ENCODE results near the gene GORASP2. TPM values are rescaled to one million over a fixed set of nuclear protein-coding genes. Genes with fewer than 3 reads are reported as not detected.
A peak's percentile ranks its signal among the peaks of the same experiment; 100 is the strongest.

Gene GORASP2
- total and polyA plus RNA-seq, 3 donors from 2014 or later, result 67.2 to 119 (median 67.3) TPM

- H3K4me3 ChIP-seq, result no peak overlapping the region
- H3K27me3 ChIP-seq, result no peaks in the 10 kb centered on the region
- no peaks in the 10 kb centered on the region for H3K9me3 ChIP-seq
- intact Hi-C loops (cut with DNase I; ENCODE audit: low total_unique reads), result loop anchor here (5.0 to 10.0 kb wide), 2 partner anchors 185 to 442 kb away; no protein-coding TSS in a partner anchor
- no peak overlapping the region for H3K27ac ChIP-seq
- 54 to 57% methylated on average over 10 of the region's 10 CpGs for WGBS, 2 donors
- no peak for DNase-seq
- no peaks in the 10 kb centered on the region for H3K36me3 ChIP-seq (ENCODE audit: low read depth, missing control alignments)
- TF ChIP-seq POLR2A (IDR thresholded peaks at IDR 0.05) (no peak), CTCF (IDR thresholded peaks at IDR 0.05) (no peak)
- H3K4me1 ChIP-seq, result peaks cover 10% of the 10 kb centered on the region
Measured at GRCh38 chr2:170969872-170970496, 40.9 kb downstream of the GORASP2 start.

GRCh38 chr2:170971071-170971470 is 42.0 kb downstream of the GORASP2 start:
- no peak for DNase-seq

GRCh38 chr2:170972296-170973224 is 43.5 kb downstream of the GORASP2 start:
- no peak overlapping the region for H3K4me3 ChIP-seq
- no peak overlapping the region for H3K27ac ChIP-seq
- 53 to 58% methylated on average over 16 to 20 of the region's 20 CpGs for WGBS, 2 donors
- no peak for DNase-seq
- H3K9me3 ChIP-seq, result no peaks in the 10 kb centered on the region
- no peaks in the 10 kb centered on the region for H3K27me3 ChIP-seq
- TF ChIP-seq CTCF (IDR thresholded peaks at IDR 0.05) (no peak), POLR2A (IDR thresholded peaks at IDR 0.05) (no peak)
- intact Hi-C loops (cut with DNase I; ENCODE audit: low total_unique reads), result loop anchor here (5.0 to 10.0 kb wide), 2 partner anchors 182 to 440 kb away; no protein-coding TSS in a partner anchor
- no peaks in the 10 kb centered on the region for H3K36me3 ChIP-seq (ENCODE audit: low read depth, missing control alignments)
- H3K4me1 ChIP-seq, result peaks cover 10% of the 10 kb centered on the region

More at GRCh38 chr2:170971071-170971470, 42.0 kb downstream of the GORASP2 start:
- TF ChIP-seq POLR2A (IDR thresholded peaks at IDR 0.05), result no peak
- no peak for TF ChIP-seq CTCF (IDR thresholded peaks at IDR 0.05)
- Histone ChIP-seq H3K4me1 (peaks cover 10% of the 10 kb centered on the region), H3K4me3 (no peak overlapping the region), H3K27ac (no peak overlapping the region), H3K9me3 (no peaks in the 10 kb centered on the region), H3K36me3 (ENCODE audit: low read depth, missing control alignments) (no peaks in the 10 kb centered on the region), H3K27me3 (no peaks in the 10 kb centered on the region)
- WGBS, 2 donors, result 90 to 92% methylated on average over 3 of the region's 3 CpGs
- intact Hi-C loops (cut with DNase I; ENCODE audit: low total_unique reads), result loop anchor here (5.0 to 10.0 kb wide), 2 partner anchors 184 to 441 kb away; no protein-coding TSS in a partner anchor

GRCh38 chr2:170973225-170973491 is 44.1 kb downstream of the GORASP2 start:
- H3K9me3 ChIP-seq, result no peaks in the 10 kb centered on the region
- intact Hi-C loops (cut with DNase I; ENCODE audit: low total_unique reads), result loop anchor here (5.0 to 10.0 kb wide), 2 partner anchors 182 to 439 kb away; no protein-coding TSS in a partner anchor
- DNase-seq, result no peak
- 2 to 3% methylated on average over 10 to 12 of the region's 12 CpGs for WGBS, 2 donors
- H3K27ac ChIP-seq, result no peak overlapping the region
- H3K4me3 ChIP-seq, result peak overlapping the region; percentile 77 to 87
- TF ChIP-seq CTCF (IDR thresholded peaks at IDR 0.05) (no peak), POLR2A (IDR thresholded peaks at IDR 0.05) (no peak)
- no peaks in the 10 kb centered on the region for H3K36me3 ChIP-seq (ENCODE audit: low read depth, missing control alignments)
- H3K27me3 ChIP-seq, result no peaks in the 10 kb centered on the region
- peaks cover 10% of the 10 kb centered on the region for H3K4me1 ChIP-seq

Data from testis (tissue), 3 donors.